GM12878 (cell line): ENCODE results near the gene ZNF276.

ENCODE experiments used
- EZH2 ChIP-seq: IDR thresholded peaks from 2 replicates; pipeline ENCODE4 v1.6.1; 2012; ENCODE audit warnings: low read depth, mild to moderate bottlenecking, control low read depth, inconsistent platforms, low read length, borderline replicate concordance; ENCODE audit not compliant: control insufficient read depth
- HDAC2 ChIP-seq: fragments of 200-600 bp; sonication (generic); IDR thresholded peaks from 2 replicates; pipeline ENCODE4 v1.6.1; 2017
- PAX8 ChIP-seq: fragments of 450-650 bp; IDR thresholded peaks from 2 replicates; pipeline ENCODE4 v1.6.1; 2017; ENCODE audit warnings: mild to moderate bottlenecking, moderate library complexity
- POLR2A ChIP-seq: IDR thresholded peaks from 2 replicates; pipeline ENCODE4 v1.6.1; 2011; ENCODE audit warnings: low read depth, mild to moderate bottlenecking, low read length
- STAT1 ChIP-seq: fragments of 450-650 bp; conservative IDR thresholded peaks from 2 replicates; pipeline ENCODE4 v1.6.1; 2014; ENCODE audit warnings: antibody characterized with exemption, mild to moderate bottlenecking
- TF ChIP-seq, protein P1 (sequence below), 3 experiments: IDR thresholded peaks in 2 of 3; conservative IDR thresholded peaks in 1 of 3; 2 replicates each; pipeline ENCODE4 v1.5.1; 2011; ENCODE audit warnings: low read depth in 3 of 3, low read length in 3 of 3, mild to moderate bottlenecking in 3 of 3, control low read depth in 2 of 3, moderate library complexity in 2 of 3, inconsistent platforms in 1 of 3, mixed read lengths in 1 of 3; ENCODE audit not compliant: control insufficient read depth in 2 of 3, insufficient read depth in 1 of 3; ENCODE audit errors: extremely low read depth in 1 of 3
- TF ChIP-seq, protein P2 (sequence below): IDR thresholded peaks from 2 replicates; pipeline ENCODE4 v1.6.1; 2011; ENCODE audit warnings: mild to moderate bottlenecking, low read depth, low read length, moderate library complexity; ENCODE audit not compliant: insufficient replicate concordance

DNA sequence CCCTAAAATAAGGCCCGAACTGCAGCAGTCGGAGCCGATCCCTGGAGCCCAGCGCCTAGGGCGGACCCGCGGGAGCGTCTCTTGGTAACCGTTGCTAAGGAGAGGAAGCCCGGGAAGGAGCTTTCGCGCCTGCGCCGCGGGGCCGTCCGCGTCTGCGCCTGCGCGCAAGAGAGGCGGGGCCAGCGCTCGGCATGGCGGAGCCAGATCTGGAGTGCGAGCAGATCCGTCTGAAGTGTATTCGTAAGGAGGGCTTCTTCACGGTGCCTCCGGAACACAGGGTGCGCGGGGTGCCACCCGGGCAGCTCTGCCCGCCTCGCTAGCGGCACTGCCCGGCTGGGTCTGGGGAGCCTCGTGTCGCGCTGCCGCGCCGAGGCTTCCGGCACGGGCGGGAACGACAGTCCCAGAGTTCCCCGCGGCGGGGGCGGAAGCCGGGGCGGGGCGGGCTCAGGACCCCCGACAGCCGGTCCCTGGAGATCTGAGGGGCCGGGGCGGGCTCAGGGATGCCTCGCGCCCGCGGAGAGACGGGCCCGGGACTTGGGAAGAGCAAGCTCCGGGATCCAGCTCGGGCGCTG, 34.7 kb upstream of the ZNF276 start, which contains the start of gene CDK10:
- TF ChIP-seq HDAC2, result 0 out of 2 replicates have a peak, but pooled peaks have one; percentile 71
- no peak for TF ChIP-seq EZH2
- TF ChIP-seq, protein P1, sequence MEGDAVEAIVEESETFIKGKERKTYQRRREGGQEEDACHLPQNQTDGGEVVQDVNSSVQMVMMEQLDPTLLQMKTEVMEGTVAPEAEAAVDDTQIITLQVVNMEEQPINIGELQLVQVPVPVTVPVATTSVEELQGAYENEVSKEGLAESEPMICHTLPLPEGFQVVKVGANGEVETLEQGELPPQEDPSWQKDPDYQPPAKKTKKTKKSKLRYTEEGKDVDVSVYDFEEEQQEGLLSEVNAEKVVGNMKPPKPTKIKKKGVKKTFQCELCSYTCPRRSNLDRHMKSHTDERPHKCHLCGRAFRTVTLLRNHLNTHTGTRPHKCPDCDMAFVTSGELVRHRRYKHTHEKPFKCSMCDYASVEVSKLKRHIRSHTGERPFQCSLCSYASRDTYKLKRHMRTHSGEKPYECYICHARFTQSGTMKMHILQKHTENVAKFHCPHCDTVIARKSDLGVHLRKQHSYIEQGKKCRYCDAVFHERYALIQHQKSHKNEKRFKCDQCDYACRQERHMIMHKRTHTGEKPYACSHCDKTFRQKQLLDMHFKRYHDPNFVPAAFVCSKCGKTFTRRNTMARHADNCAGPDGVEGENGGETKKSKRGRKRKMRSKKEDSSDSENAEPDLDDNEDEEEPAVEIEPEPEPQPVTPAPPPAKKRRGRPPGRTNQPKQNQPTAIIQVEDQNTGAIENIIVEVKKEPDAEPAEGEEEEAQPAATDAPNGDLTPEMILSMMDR (IDR thresholded peaks at IDR 0.05 in 2 of 3, conservative IDR thresholded peaks at IDR 0.05 in 1 of 3; ENCODE audit: control insufficient read depth in 2 of 3, extremely low read depth in 1 of 3, insufficient read depth in 1 of 3, low read depth in 3 of 3, low read length in 3 of 3), result no peak
- TF ChIP-seq POLR2A, result peak; percentile 90
- TF ChIP-seq PAX8, result no peak
- 0 out of 2 replicates have a peak, but pooled peaks have one; percentile 42 for TF ChIP-seq STAT1
- TF ChIP-seq, protein P2, sequence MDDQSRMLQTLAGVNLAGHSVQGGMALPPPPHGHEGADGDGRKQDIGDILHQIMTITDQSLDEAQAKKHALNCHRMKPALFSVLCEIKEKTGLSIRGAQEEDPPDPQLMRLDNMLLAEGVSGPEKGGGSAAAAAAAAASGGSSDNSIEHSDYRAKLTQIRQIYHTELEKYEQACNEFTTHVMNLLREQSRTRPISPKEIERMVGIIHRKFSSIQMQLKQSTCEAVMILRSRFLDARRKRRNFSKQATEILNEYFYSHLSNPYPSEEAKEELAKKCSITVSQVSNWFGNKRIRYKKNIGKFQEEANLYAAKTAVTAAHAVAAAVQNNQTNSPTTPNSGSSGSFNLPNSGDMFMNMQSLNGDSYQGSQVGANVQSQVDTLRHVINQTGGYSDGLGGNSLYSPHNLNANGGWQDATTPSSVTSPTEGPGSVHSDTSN, result no peak
